T-helper 1 cell treated with Interleukin-12 subunit alpha and Interleukin-12 subunit beta and Interleukin-4 antibody, amounts not matched to agents 30 ng/mL and 1 ng/mL, for 36 hours (primary cell): ENCODE measurements around the gene NTMT2. TPM values are rescaled to one million over a fixed set of nuclear protein-coding genes. Genes with fewer than 3 reads are reported as not detected.

Source experiments
- intact Hi-C: fragments of 100-400 bp; cut with micrococcal nuclease; formaldehyde crosslinking; loops from one replicate; pipeline ENCODE4 v1.15.1; 2024
- total RNA-seq: library from RNA; stranded (reverse); gene quantifications from 2 replicates; pipeline ENCODE4 v1.2.3, GENCODE V29; 2022

Gene NTMT2
- total RNA-seq, 1 donor from 2014 or later, result not detected

GRCh38 chr1:170205301-170205700, 59.5 kb downstream of the NTMT2 start:
- intact Hi-C loops, result no loop called here

GRCh38 chr1:170209125-170209524, 63.4 kb downstream of the NTMT2 start:
- intact Hi-C loops, result no loop called here

- intact Hi-C loops, result no loop called here
Measured at GRCh38 chr1:170210142-170210541, 64.4 kb downstream of the NTMT2 start.

DNA sequence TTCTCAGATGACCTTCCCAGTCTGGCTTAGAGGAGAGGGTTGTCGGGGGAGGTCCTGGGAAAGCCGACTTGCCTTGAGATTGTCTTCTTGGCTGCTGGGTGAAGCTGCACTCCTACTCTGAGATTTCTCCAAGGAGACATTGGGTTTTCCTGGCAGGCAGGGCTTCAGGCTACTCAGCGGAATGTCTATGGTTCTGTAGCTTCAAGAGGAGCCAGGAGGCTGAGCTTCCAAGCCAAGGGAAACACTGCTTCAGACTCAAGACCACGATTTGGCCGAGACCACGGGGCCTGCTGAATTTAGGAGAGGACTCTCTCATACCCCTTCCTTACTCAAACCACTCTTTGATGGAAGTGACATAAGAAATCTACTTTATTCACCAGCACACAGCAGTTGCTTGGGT, 67.8 kb downstream of the NTMT2 start:
- intact Hi-C loops, result no loop called here

DNA sequence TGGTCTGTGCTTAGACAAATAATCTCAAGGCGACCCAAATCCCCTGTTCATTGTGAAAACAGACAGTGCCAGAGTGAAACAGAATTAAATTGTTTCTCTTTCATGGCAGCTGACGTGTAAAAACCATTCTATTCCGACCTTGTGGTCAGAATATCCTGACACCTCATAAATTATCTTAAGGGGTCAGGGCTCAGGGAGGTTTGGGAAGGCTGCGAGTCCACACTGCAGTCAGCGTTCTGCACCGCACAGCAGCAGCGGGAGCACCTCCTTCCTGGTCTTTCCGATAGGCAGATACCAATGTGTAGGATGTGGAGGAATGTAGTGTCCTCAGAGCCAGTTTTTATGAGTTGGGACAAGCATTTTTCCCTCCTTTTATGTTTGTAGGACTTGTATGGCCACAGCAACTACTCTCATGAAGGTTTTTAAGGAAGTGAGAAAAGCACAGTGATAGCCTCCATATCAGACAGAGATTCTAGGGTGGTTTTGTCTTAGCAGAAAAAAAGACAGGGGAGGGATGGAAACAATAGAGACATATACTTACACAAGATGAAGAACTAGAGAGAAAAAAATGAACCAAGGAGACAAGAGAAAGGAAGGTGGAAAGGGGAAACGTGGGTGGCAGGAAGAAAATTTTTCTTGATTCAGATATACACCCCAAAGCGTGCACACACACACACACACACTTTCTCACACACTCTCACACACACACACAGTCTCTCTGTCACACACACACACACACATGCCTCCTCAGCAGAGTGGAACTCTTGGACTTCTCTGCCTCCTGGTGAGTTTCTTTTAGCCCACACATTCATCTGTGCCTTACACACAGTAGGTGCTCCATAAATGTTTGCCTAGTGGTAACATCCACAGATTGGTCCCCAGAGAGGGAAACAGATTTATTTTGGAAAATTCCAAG, 68.6 kb downstream of the NTMT2 start:
- intact Hi-C loops, result no loop called here

DNA sequence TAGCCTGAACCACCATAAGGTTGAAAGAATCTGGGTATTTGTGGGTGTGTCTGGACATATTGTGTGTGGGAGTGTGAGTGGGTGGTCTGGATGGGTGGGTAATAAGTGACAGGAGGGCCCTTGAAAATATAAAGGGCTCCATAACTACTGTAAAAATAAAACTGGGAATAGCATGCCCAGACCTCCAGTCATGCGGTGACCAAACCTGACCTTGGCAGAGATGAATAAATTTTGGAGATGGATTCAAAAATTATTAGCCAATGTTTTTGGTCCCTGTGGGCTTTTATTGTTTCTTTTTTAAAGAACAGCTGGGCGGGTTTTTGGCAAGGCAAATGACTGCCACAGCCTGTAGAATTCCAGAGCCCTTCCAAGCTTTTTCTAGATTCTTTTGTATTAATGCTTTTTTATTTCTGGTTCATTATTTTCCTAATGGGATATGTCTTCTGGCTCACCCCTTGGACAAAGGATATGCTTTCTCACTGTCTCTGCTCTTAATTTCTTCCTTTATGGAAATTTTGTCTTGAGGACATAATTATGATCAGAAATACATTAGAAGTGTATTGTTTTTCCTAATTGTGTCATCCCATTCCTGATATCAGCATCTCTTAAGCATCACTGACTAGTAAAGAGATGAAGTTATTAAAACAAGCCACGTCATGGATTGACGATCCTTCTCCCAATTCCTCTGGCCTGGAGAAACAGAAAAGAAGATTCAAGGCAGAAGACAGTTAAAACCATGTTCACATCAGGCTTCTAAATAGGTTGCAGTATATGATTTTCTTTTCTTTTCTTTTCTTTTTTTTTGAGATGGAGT, 69.5 kb downstream of the NTMT2 start:
- intact Hi-C loops, result no loop called here

GRCh38 chr1:170217517-170218256, 71.9 kb downstream of the NTMT2 start:
- intact Hi-C loops, result no loop called here

GRCh38 chr1:170218257-170218650, 72.5 kb downstream of the NTMT2 start:
- intact Hi-C loops, result no loop called here

Other genes starting within 250 kb of the NTMT2 start
- gene KIFAP3, start 71.3 kb upstream of the NTMT2 start, total RNA-seq, result 26.0 and 26.8 TPM in 2 replicates